ENCODE data around the gene TOP3A.
"Not testable (repeated sequence)": the region's sequence is repeated elsewhere in the genome, so short reads cannot be mapped to it uniquely, and the experiment has no call there.

Gene TOP3A, protein sequence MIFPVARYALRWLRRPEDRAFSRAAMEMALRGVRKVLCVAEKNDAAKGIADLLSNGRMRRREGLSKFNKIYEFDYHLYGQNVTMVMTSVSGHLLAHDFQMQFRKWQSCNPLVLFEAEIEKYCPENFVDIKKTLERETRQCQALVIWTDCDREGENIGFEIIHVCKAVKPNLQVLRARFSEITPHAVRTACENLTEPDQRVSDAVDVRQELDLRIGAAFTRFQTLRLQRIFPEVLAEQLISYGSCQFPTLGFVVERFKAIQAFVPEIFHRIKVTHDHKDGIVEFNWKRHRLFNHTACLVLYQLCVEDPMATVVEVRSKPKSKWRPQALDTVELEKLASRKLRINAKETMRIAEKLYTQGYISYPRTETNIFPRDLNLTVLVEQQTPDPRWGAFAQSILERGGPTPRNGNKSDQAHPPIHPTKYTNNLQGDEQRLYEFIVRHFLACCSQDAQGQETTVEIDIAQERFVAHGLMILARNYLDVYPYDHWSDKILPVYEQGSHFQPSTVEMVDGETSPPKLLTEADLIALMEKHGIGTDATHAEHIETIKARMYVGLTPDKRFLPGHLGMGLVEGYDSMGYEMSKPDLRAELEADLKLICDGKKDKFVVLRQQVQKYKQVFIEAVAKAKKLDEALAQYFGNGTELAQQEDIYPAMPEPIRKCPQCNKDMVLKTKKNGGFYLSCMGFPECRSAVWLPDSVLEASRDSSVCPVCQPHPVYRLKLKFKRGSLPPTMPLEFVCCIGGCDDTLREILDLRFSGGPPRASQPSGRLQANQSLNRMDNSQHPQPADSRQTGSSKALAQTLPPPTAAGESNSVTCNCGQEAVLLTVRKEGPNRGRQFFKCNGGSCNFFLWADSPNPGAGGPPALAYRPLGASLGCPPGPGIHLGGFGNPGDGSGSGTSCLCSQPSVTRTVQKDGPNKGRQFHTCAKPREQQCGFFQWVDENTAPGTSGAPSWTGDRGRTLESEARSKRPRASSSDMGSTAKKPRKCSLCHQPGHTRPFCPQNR

DNA sequence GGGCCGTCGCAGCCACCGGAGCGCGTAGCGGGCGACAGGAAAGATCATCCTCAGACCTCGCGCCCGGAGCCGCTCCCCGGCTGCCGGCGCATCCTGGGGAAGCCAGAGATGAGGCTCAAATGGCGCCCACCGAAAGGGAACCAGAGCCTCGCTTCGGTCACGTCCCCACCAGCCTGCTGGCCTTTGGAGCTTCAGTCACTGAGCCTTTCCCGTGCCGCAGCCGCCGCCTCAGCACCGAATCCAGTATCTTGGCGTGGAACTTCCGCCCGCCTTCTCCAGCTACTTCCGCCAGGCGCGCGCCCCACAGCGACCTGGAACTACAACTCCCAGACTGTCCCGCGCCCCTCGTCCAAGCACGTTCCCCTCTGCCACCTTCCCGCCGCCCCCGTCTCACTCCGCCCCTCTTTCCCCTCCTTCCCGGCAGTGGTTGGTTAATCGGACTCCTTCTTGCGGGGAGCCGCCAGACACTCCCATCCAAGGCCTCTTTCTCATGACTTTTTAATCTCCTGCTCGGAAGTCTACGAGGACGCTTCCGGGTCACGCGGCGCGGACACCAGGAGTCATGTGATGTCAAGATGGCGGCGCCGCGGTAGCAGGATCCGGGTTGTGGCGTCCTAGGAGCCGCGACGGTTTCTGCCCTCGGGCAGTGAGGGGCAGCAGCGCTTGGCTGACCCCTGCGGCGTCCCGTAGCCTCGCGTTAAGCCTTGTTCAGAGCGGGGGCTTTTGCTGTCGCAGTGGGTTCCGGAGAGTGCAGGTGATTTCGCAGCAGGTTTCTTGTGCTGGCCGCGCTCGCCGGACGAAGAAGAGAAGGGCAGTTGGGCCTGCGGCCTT lies at the start of gene TOP3A, which contains the start of gene SMCR8:
Gene TOP3A, minus strand, starts transcription at position 264 of the 831 bp plus-strand sequence. Its CDS starts 216 bp downstream, at position 48.
Gene SMCR8, plus strand, starts transcription at position 563 of the 831 bp plus-strand sequence. CDS start 497 bp downstream, outside the sequence.
- DNase-seq: peak; percentile 97 to 98

DNA sequence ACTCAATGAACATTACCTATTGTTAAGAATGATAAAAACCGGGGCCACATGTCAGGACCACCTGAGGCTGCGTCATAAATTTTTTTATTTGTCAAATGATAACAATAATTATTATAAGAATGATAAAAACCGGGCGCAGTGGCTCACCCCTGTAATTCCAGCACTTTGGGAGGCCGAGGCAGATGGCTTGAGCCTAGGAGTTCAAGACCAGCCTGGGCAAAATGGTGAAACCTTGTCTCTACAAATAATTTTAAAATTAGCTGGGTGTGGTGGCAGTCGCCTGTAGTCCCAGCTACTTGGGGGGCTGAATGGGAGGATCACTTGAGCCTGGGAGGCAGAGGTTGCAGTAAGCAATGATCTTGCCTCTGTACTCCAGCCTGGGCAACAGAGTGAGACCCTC lies 49.4 kb upstream of the TOP3A start:
- DNase-seq: no peak

DNA sequence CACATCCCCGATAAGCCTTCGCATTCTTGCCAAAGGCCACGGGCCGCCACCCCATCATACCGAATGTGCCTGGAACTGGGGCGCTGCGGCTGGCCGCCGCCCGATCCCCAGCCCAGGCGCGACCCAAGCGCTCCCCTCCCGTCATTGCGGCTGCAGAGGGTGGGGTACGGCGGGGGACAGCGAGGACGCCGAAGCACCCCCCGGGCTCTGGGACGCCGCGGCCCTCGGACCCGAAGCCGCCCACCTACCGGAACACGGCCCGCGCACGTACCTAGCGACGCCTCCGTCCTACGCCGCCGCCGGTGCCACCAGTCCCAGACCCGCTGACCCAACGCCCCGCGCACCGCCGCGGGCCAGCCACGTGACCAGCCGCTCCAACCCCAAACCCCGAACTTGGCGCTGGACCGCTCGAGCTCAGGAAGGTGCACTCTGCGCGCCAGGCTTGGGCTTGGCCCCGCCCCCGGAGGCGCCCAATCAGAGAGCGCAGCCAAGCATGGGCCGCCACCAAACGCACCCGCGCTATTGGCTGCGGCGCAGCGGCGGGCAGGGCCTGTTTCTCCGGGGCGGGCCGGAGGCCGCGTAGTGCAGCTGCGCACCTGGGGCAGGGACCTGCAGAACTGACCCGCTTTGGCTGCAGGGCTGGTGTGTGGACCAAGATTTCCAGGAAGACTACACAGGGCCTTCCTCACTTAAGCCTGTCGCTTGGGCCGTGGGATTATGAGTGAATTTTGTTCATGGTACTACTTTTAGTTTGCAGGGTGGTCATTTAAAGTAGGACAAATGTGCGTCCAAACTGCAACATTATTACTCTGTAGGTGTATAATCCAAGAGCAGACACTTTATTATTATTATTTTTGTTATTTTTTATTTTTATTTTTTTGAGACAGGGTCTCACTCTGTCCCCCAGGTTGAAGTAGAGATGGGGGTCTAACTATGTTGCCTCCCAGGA lies 48.6 kb upstream of the TOP3A start, which contains the start of gene SHMT1:
Gene SHMT1, minus strand, starts transcription at position 450 of the 949 bp plus-strand sequence. CDS start 7,569 bp downstream, outside the sequence.
- peak; percentile 95 to 96 for DNase-seq

GRCh38 chr17:18362698-18363100 lies 47.9 kb upstream of the TOP3A start:
- DNase-seq: peak in 1 of 2 experiments; percentile 38

DNA sequence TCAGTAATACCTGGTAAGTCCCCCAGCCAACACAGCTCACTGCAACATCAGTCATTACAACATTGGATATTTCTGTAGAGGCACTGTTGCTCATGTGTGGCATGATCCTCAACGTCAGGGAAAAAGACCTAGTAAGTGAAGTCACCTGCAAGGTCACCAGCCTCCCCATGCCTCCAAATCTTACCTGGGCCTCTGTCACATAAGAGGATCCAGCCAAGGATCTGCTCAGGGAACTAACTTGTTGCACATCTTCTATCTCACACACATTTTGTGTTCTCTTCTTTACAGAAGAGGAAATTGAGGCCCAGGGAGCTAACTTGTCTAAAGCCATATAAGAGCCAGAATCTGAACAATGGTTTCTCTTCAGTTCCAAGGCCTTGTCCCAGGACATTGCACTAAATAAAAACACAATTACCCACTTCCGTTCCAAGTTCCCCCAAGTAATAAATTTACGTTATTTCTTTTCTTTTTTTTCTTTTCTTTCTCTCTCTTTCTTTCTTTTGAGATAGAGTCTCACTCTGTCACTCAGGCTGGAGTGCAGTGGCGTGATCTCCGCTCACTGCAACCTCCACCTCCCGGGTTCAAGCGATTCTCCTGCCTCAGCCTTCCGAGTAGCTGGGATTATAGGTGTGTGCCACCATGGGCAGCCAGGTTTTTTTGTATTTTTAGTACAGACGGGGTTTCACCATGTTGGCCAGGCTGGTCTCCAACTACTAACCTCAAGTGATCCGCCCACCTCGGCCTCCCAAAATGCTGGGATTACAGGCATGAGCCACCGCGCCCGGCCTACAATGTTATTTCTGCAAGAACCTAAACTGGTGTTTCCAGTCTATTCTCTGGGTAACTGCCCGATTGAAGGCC lies 47.3 kb upstream of the TOP3A start:
- no peak for DNase-seq

DNA sequence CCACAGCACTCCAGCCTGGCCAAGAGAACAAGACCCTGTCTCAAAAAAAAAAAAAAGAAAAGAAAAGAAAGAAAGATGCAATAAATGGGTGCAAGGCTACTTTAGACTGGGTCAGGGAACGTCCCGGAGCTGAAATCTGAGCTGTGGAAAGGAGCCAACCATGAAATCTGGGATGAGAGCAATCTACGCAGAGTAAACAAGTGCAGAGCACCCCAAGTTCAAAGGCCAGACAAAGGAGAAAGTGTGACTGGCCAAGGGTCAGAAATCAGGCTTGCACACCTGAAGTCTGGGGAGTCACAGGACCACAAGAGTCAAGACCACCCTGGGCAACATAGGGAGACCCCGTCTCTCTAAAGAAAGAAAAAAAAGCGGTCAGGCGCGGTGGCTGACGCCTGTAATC lies 45.7 kb upstream of the TOP3A start:
- no peak for DNase-seq

DNA sequence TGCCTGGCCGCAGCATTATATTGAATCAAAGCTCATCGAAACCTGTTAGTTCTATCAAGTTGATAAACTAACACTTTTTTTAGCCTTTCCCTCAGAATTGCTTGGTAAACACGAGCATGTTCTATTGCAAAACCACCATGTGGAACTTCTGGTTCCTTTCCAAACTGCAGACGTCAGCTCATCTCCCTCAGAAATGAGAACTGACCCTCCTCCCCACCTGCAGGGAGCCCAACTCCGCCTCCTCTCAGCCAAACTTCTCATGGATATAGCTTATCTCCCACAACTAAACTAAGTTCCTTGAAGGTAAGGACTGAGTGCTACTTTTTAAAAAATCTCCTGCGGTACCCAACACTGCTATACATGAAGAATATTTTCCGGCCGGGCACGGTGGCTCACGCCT lies 41.8 kb upstream of the TOP3A start:
- DNase-seq: no peak

DNA sequence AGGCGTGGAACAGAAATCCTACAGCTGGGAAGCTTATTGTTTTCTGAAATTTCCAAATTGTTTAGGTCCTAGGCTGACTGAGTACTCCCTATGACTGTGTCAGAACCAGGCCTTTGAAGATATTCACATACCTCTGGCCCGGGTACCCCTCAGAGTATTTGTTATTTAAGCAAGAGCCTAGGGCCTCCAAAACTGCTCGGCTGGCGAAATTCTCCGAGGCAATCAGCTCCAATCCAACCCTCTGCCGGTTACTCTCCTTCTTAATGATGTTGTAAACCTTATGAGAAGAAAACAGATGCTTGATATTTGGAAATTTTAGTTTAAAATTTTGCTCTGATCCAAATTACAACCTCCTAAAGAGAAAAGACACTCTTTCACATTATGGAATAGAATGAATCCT lies 38.7 kb upstream of the TOP3A start:
- no peak for DNase-seq

DNA sequence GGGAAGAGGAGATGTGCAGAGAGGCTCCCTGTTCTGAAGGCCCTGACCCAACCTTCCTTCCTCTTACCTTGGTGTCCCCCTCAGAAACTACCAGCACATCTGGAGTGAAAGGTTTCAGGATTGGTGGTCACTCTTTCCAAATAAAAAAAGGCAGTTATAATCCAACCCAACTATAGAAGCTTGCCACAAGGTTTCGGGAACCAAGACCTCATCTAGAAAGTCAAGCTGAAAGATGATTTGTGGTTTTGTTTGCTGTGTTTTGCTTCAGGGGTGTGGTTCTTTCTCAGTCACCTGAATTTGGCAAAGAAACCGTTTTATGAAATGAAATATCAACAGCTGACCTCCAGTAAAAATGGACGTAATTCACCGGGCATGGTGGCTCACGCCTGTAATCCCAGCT lies 29.2 kb upstream of the TOP3A start:
- DNase-seq: no peak

- DNase-seq: no peak
Observed at GRCh38 chr17:18339933-18340332, 25.1 kb upstream of the TOP3A start.

DNA sequence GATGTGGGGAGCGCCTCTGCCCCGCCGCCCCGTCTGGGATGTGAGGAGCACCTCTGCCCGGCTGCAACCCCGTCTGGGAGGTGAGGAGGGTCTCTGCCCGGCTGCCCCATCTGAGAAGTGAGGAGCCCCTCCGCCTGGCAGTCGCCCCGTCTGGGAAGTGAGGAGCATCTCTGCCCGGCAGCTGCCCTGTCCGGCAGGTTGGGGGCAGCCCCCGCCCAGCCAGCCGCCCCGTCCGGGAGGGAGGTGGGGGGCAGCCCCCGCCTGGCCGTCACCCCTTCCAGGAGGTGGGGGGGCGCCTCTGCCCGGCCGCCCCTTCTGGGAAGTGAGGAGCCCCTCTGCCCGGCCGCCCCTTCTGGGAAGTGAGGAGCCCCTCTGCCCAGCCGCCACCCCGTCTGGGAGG lies 23.4 kb upstream of the TOP3A start:
- DNase-seq: not testable (repeated sequence)

- no peak for DNase-seq
Observed at GRCh38 chr17:18332909-18333489, 18.2 kb upstream of the TOP3A start.

GRCh38 chr17:18331879-18332278 lies 17.1 kb upstream of the TOP3A start:
- DNase-seq: no peak

- DNase-seq: no peak
Observed at GRCh38 chr17:18328643-18329204, 13.9 kb upstream of the TOP3A start.

DNA sequence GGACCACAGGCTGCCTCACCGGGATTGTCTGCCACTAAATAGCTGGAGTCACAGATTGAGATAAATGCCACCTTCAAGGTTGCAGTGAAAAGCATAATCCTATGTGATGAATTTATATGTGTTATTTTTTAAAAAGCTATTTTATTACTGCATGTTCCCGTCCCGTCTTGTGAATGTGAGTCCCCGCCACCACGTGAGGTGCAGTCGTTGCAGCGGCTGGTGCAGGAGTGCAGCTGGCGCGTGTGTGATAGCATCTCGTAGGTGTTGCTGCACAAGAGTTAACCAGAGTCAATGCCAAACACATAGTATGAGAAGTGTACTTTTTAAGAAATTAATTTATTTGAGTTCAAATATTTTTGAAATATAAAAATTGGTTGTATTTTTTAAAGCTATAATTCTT lies 12.8 kb upstream of the TOP3A start:
- DNase-seq: no peak

- DNase-seq: no peak
Observed at GRCh38 chr17:18327093-18327492, 12.3 kb upstream of the TOP3A start.

DNA sequence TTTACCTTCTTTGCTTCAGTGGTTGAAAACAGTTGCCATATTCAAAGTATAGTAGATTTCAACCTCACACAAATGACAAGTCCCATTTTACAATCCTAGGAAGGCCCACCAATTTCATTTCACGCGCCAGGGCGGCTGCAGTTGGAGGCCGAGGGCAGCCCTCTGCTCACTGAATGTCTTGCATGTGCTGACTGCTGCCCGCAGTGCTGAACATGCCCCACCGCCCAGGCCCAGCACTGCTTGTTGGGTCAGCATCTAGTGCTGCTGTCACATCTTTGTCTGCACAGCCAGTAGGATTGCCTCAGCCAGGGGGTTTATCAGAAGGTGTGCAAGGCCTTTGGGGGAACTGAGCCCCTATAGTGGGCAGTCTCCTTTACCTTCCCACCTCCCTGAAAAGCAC lies 11.8 kb upstream of the TOP3A start:
- DNase-seq: no peak

GRCh38 chr17:18326039-18326438 lies 11.2 kb upstream of the TOP3A start:
- DNase-seq: no peak

All from activated T-cell treated with anti-CD3 and anti-CD28 coated beads, Interleukin-2, amount 50 U/mL, for 48 hours (primary cell).